GM12878 (cell line): ENCODE results near the gene RPA3. TPM values are rescaled to one million over a fixed set of nuclear protein-coding genes. Genes with fewer than 3 reads are reported as not detected.

Experiments used
- BMI1 ChIP-seq: fragments of 450-650 bp; IDR thresholded peaks from 2 replicates; pipeline ENCODE4 v1.6.1; 2016; ENCODE audit warnings: mild to moderate bottlenecking, moderate library complexity, borderline replicate concordance
- CHD1 ChIP-seq: IDR thresholded peaks from 2 replicates; pipeline ENCODE4 v1.6.1; 2012; ENCODE audit warnings: low read depth, low read length, improper control_type of control experiment
- CREM ChIP-seq: IDR thresholded peaks from 2 replicates; pipeline ENCODE4 v1.6.1; 2014; ENCODE audit warnings: antibody characterized with exemption, low read depth
- GABPA ChIP-seq: IDR thresholded peaks from 2 replicates; pipeline ENCODE4 v1.6.1; 2014; ENCODE audit warnings: antibody characterized with exemption, low read depth, mild to moderate bottlenecking, inconsistent platforms
- HDAC6 ChIP-seq: fragments of 200-600 bp; sonication (generic); IDR thresholded peaks from one replicate; pipeline ENCODE4 v1.8.0; 2017; ENCODE audit warnings: antibody characterized with exemption; ENCODE audit not compliant: unreplicated experiment
- KAT2A ChIP-seq: conservative IDR thresholded peaks from 2 replicates; pipeline ENCODE4 v1.6.1; 2011; ENCODE audit warnings: low read depth, low read length; ENCODE audit not compliant: control insufficient read depth
- KDM1A ChIP-seq: fragments of 200-600 bp; sonication (generic); IDR thresholded peaks from 2 replicates; pipeline ENCODE4 v1.6.1; 2016; ENCODE audit warnings: borderline replicate concordance
- MTA2 ChIP-seq: fragments of 450-650 bp; IDR thresholded peaks from 2 replicates; pipeline ENCODE4 v1.6.1; 2016; ENCODE audit warnings: low read depth, mild to moderate bottlenecking, moderate library complexity
- MXI1 ChIP-seq: fragments of 150-350 bp; IDR thresholded peaks from 2 replicates; pipeline ENCODE4 v1.6.1; 2011; ENCODE audit warnings: low read depth, mild to moderate bottlenecking, inconsistent platforms, low read length, improper control_type of control experiment
- NR2C2 ChIP-seq: IDR thresholded peaks from 2 replicates; pipeline ENCODE4 v1.6.1; 2011; ENCODE audit warnings: borderline replicate concordance, low read depth; ENCODE audit not compliant: control insufficient read depth, insufficient read length
- POLR2AphosphoS2 ChIP-seq: IDR thresholded peaks from 2 replicates; pipeline ENCODE4 v1.6.1; 2011; ENCODE audit warnings: low read depth, mild to moderate bottlenecking, low read length, improper control_type of control experiment, moderate library complexity
- RAD21 ChIP-seq: IDR thresholded peaks from 2 replicates; pipeline ENCODE4 v1.6.1; 2011; ENCODE audit warnings: mild to moderate bottlenecking, low read depth, low read length, moderate library complexity; ENCODE audit not compliant: insufficient read depth
- SKIL ChIP-seq: fragments of 450-650 bp; IDR thresholded peaks from 2 replicates; pipeline ENCODE4 v1.6.1; 2017; ENCODE audit warnings: mild to moderate bottlenecking, low read depth, inconsistent platforms; ENCODE audit not compliant: poor library complexity, severe bottlenecking
- SMARCA5 ChIP-seq: fragments of 450-650 bp; IDR thresholded peaks from 2 replicates; pipeline ENCODE4 v1.6.1; 2017; ENCODE audit warnings: mild to moderate bottlenecking
- TCF12 ChIP-seq: IDR thresholded peaks from 2 replicates; pipeline ENCODE4 v1.6.1; 2011; ENCODE audit warnings: low read depth, mild to moderate bottlenecking, low read length
- YBX1 ChIP-seq: fragments of 450-650 bp; IDR thresholded peaks from 2 replicates; pipeline ENCODE4 v1.6.1; 2016; ENCODE audit warnings: antibody characterized with exemption
- ZNF384 ChIP-seq: IDR thresholded peaks from 2 replicates; pipeline ENCODE4 v1.6.1; 2012; ENCODE audit warnings: low read depth, mild to moderate bottlenecking, low read length, improper control_type of control experiment, borderline replicate concordance
- ZNF592 ChIP-seq: fragments of 450-650 bp; IDR thresholded peaks from 2 replicates; pipeline ENCODE4 v1.6.1; 2017; ENCODE audit warnings: mild to moderate bottlenecking, moderate library complexity
- polyA plus RNA-seq, 11 experiments: library from polyadenylated mRNA; depleted of rRNA in 4 of 11; unstranded in 6 of 11; stranded (reverse) in 5 of 11; fragments of >200 nt; fragmentation: Nextera tagmentation in 4 of 11; fragmentation: Illumina TruSeq in 1 of 11; extraction: Ambion mirVana in 4 of 11; extraction: Trizol in 1 of 11; gene quantifications; 1 replicate in 1 of 11; 2 replicates in 10 of 11; pipeline versions ENCODE4 v1.2.1 to v1.2.3, GENCODE V29; 2011 to 2016; ENCODE audit warnings: inconsistent platforms in 2 of 11, missing spikeins in 2 of 11, low read depth in 1 of 11
- total RNA-seq, 4 experiments: library from RNA; depleted of rRNA in 3 of 4; stranded (reverse); fragments of >200 nt in 3 of 4; fragmentation: Illumina TruSeq in 1 of 4; extraction: Trizol in 1 of 4; gene quantifications; 2 replicates each; pipeline versions ENCODE4 v1.2.1 to v1.2.3, GENCODE V29; 2013 to 2021
- TF ChIP-seq, protein P1 (sequence below): fragments of 150-350 bp; IDR thresholded peaks from 2 replicates; pipeline ENCODE4 v1.6.1; 2014; ENCODE audit warnings: mild to moderate bottlenecking, low read depth, low read length
- TF ChIP-seq, protein P2 (sequence below), 3 experiments: IDR thresholded peaks in 2 of 3; conservative IDR thresholded peaks in 1 of 3; 2 replicates each; pipeline ENCODE4 v1.5.1; 2011; ENCODE audit warnings: low read depth in 3 of 3, low read length in 3 of 3, mild to moderate bottlenecking in 3 of 3, control low read depth in 2 of 3, moderate library complexity in 2 of 3, inconsistent platforms in 1 of 3, mixed read lengths in 1 of 3; ENCODE audit not compliant: control insufficient read depth in 2 of 3, insufficient read depth in 1 of 3; ENCODE audit errors: extremely low read depth in 1 of 3

The RPA3 gene
- total and polyA plus RNA-seq, 10 of the 15 experiments (the other 5 are each of a cell fraction or from before 2014, with no cell fraction given): 60.2 to 343 (median 112) TPM

DNA sequence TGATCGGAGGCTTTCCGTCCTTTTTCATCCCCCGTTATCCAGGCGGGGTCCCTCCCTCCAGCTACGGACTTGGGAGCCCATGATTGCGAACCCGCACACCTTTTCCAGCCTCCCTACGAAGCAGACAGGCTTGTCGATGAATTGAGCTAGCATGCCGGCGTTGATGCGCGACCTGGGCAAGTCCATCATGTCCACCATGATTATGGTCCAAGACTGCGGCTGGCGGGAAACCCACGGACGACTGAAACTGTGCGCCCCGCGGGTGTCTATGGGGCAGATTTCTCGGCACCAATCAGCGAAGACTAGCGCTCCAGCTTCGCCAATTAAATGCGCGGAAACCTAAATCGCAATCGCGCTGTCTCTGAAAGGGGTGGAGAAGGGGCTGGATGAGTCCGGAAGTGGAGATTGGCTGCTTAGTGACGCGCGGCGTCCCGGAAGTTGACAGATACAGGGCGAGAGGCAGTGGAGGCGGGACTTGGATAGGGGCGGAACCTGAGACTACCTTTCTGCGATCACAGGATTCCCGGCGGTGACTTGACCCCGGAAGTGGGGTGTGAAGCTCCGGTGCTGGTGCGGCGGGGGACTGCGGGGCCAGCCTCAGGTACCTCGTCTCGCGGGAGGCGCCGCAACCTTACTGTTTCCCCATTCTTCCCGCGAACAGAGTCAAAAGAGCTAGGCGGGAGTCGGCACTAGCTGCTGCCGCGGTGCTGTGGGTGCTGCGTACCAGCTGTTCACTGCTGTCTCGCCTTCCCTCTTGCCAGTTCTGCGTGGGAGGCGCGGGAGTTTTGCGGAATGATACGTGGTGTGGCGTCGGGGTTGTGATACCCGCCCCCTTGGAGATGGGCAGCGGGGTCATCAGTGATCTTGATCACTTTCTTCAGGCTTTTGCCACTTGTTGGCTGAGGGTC is 77.9 kb downstream of the RPA3 start, which contains the start of gene UMAD1 (continued):
- TF ChIP-seq NR2C2 (no peak), MXI1 (peak; percentile 91), POLR2AphosphoS2 (peak; percentile 70; the same call in 1 of the 2 replicates), ZNF592 (no peak), GABPA (peak; percentile 89), HDAC6 (no peak), BMI1 (peak; percentile 88; the same call in 1 of the 2 replicates), SMARCA5 (peak; percentile 26; the same call in 1 of the 2 replicates), KAT2A (no peak), SKIL (peak; percentile 17), RAD21 (no peak), YBX1 (no peak), CHD1 (no peak), MTA2 (peak; percentile 40), CREM (peak; percentile 38), KDM1A (no peak), TCF12 (peak; percentile 60; the same call in 1 of the 2 replicates), ZNF384 (no peak)
- TF ChIP-seq, protein P1, sequence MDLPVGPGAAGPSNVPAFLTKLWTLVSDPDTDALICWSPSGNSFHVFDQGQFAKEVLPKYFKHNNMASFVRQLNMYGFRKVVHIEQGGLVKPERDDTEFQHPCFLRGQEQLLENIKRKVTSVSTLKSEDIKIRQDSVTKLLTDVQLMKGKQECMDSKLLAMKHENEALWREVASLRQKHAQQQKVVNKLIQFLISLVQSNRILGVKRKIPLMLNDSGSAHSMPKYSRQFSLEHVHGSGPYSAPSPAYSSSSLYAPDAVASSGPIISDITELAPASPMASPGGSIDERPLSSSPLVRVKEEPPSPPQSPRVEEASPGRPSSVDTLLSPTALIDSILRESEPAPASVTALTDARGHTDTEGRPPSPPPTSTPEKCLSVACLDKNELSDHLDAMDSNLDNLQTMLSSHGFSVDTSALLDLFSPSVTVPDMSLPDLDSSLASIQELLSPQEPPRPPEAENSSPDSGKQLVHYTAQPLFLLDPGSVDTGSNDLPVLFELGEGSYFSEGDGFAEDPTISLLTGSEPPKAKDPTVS: no peak
- TF ChIP-seq, protein P2, sequence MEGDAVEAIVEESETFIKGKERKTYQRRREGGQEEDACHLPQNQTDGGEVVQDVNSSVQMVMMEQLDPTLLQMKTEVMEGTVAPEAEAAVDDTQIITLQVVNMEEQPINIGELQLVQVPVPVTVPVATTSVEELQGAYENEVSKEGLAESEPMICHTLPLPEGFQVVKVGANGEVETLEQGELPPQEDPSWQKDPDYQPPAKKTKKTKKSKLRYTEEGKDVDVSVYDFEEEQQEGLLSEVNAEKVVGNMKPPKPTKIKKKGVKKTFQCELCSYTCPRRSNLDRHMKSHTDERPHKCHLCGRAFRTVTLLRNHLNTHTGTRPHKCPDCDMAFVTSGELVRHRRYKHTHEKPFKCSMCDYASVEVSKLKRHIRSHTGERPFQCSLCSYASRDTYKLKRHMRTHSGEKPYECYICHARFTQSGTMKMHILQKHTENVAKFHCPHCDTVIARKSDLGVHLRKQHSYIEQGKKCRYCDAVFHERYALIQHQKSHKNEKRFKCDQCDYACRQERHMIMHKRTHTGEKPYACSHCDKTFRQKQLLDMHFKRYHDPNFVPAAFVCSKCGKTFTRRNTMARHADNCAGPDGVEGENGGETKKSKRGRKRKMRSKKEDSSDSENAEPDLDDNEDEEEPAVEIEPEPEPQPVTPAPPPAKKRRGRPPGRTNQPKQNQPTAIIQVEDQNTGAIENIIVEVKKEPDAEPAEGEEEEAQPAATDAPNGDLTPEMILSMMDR (IDR thresholded peaks at IDR 0.05 in 2 of 3, conservative IDR thresholded peaks at IDR 0.05 in 1 of 3; ENCODE audit: control insufficient read depth in 2 of 3, extremely low read depth in 1 of 3, insufficient read depth in 1 of 3, low read depth in 3 of 3, low read length in 3 of 3): no peak
